Measurements from ENCODE around the gene ZNF341. TPM values are rescaled to one million over a fixed set of nuclear protein-coding genes. Genes with fewer than 3 reads are reported as not detected.

ZNF341 gene
- total and polyA plus RNA-seq, 2 donors (not counting 1 experiment from before 2014, with no cell fraction given), result 9.1 to 10.9 TPM

GRCh38 chr20:33703498-33704137 lies 28.2 kb upstream of the ZNF341 start:
- no peak overlapping the region for H3K27ac ChIP-seq (ENCODE audit: low read length in 2 of 2)
- intact Hi-C loops (cut with micrococcal nuclease), result no loop called here
- no peak overlapping the region for H3K4me3 ChIP-seq (ENCODE audit: control extremely low read depth in 1 of 5, extremely low read depth in 1 of 5, insufficient read depth in 1 of 5, low read depth in 2 of 5, low read length in 4 of 5)
- Mint-ChIP-seq H3K4me3 (no peak overlapping the region), H3K9me3 (ENCODE audit: insufficient read depth) (no peaks in the 10 kb centered on the region), H3K27me3 (no peaks in the 10 kb centered on the region), H3K4me1 (no peaks in the 10 kb centered on the region), H3K27ac (no peak overlapping the region)
- no peak overlapping the region for H3K9ac ChIP-seq (ENCODE audit: low read length)
- H2AFZ ChIP-seq (ENCODE audit: insufficient read depth, low read depth, low read length, poor library complexity, severe bottlenecking), result no peak overlapping the region
- DNase-seq (no peak), ATAC-seq (ENCODE audit: low read depth) (no peak)
- no peaks in the 10 kb centered on the region for H3K79me2 ChIP-seq (ENCODE audit: control insufficient read depth, insufficient read depth, low read length)
- no peaks in the 10 kb centered on the region for H3K4me1 ChIP-seq (ENCODE audit: control insufficient read depth in 2 of 2, insufficient read depth in 2 of 2, low read length in 2 of 2)
- ChIA-PET CTCF (no interaction called here), POLR2A (no interaction called here)
- no peak for TF ChIP-seq CTCF (IDR thresholded peaks at IDR 0.05)
- no peak for TF ChIP-seq EZH2 (IDR thresholded peaks at IDR 0.05; ENCODE audit: borderline replicate concordance, insufficient read depth, low read depth, low read length, poor library complexity, severe bottlenecking)
- WGBS (ENCODE audit: insufficient coverage), result 98% methylated on average over 6 of the region's 8 CpGs
- H4K20me1 ChIP-seq (ENCODE audit: control insufficient read depth, insufficient read depth, low read length, poor library complexity, severe bottlenecking), result no peaks in the 10 kb centered on the region
- H3K27me3 ChIP-seq (replicated peaks in 1 of 4; ENCODE audit: control extremely low read depth in 1 of 4, control insufficient read depth in 3 of 4, insufficient read depth in 4 of 4, low read length in 3 of 4), result no peaks in the 10 kb centered on the region
- peaks cover 0 to 15% of the 10 kb centered on the region in 2 experiments for H3K36me3 ChIP-seq (replicated peaks in 1 of 2; ENCODE audit: control extremely low read depth in 1 of 2, control insufficient read depth in 1 of 2, extremely low read depth in 1 of 2, insufficient read depth in 2 of 2, low read length in 1 of 2)
- H3K9me3 ChIP-seq (ENCODE audit: control extremely low read depth in 1 of 3, control insufficient read depth in 2 of 3, insufficient read depth in 1 of 3, low read length in 2 of 3), result peaks cover 0 to 12% (median 0%) of the 10 kb centered on the region in 3 donors
- no peak overlapping the region for H3K4me2 ChIP-seq (replicated peaks; ENCODE audit: low read depth, low read length, poor library complexity, severe bottlenecking)

- H3K9me3 Mint-ChIP-seq (ENCODE audit: insufficient read depth), result no peaks in the 10 kb centered on the region
- WGBS (ENCODE audit: insufficient coverage), result 100% methylated on average over 2 of the region's 11 CpGs
- intact Hi-C loops (cut with micrococcal nuclease), result no loop called here
Observed at GRCh38 chr20:33704197-33704924, 27.4 kb upstream of the ZNF341 start.

More at GRCh38 chr20:33704197-33704924, 27.4 kb upstream of the ZNF341 start:
- H3K27me3 Mint-ChIP-seq, result no peaks in the 10 kb centered on the region
- CTCF ChIA-PET, result no interaction called here
- no peak overlapping the region for H3K27ac Mint-ChIP-seq
- Histone ChIP-seq H3K4me1 (ENCODE audit: control insufficient read depth in 2 of 2, insufficient read depth in 2 of 2, low read length in 2 of 2) (no peaks in the 10 kb centered on the region), H3K4me2 (replicated peaks; ENCODE audit: low read depth, low read length, poor library complexity, severe bottlenecking) (no peak overlapping the region), H2AFZ (ENCODE audit: insufficient read depth, low read depth, low read length, poor library complexity, severe bottlenecking) (no peak overlapping the region), H4K20me1 (ENCODE audit: control insufficient read depth, insufficient read depth, low read length, poor library complexity, severe bottlenecking) (no peaks in the 10 kb centered on the region), H3K27ac (ENCODE audit: low read length in 2 of 2) (no peak overlapping the region), H3K36me3 (replicated peaks in 1 of 2; ENCODE audit: control extremely low read depth in 1 of 2, control insufficient read depth in 1 of 2, extremely low read depth in 1 of 2, insufficient read depth in 2 of 2, low read length in 1 of 2) (peaks cover 0 to 15% of the 10 kb centered on the region in 2 experiments), H3K79me2 (ENCODE audit: control insufficient read depth, insufficient read depth, low read length) (no peaks in the 10 kb centered on the region), H3K27me3 (replicated peaks in 1 of 4; ENCODE audit: control extremely low read depth in 1 of 4, control insufficient read depth in 3 of 4, insufficient read depth in 4 of 4, low read length in 3 of 4) (no peaks in the 10 kb centered on the region), H3K4me3 (ENCODE audit: control extremely low read depth in 1 of 5, extremely low read depth in 1 of 5, insufficient read depth in 1 of 5, low read depth in 2 of 5, low read length in 4 of 5) (no peak overlapping the region), H3K9ac (ENCODE audit: low read length) (no peak overlapping the region), H3K9me3 (ENCODE audit: control extremely low read depth in 1 of 3, control insufficient read depth in 2 of 3, insufficient read depth in 1 of 3, low read length in 2 of 3) (peaks cover 0 to 8% (median 0%) of the 10 kb centered on the region in 3 donors)
- DNase-seq (no peak), ATAC-seq (ENCODE audit: low read depth) (no peak)
- no peaks in the 10 kb centered on the region for H3K4me1 Mint-ChIP-seq
- H3K4me3 Mint-ChIP-seq, result no peak overlapping the region
- TF ChIP-seq EZH2 (IDR thresholded peaks at IDR 0.05; ENCODE audit: borderline replicate concordance, insufficient read depth, low read depth, low read length, poor library complexity, severe bottlenecking) (no peak), CTCF (IDR thresholded peaks at IDR 0.05) (no peak)
- POLR2A ChIA-PET, result no interaction called here
